IPS-15b (cell line): ENCODE data around the gene TSPAN18.

Experiments
- H3K27me3 ChIP-seq: one replicate; pipeline ENCODE4 v1.6.1; 2013; ENCODE audit warnings: low read length; ENCODE audit not compliant: control insufficient read depth, insufficient read depth
- H3K36me3 ChIP-seq: one replicate; pipeline ENCODE4 v1.6.1; 2013; ENCODE audit warnings: low read length; ENCODE audit not compliant: control insufficient read depth, insufficient read depth
- H3K4me1 ChIP-seq: one replicate; pipeline ENCODE4 v1.6.1; 2013; ENCODE audit warnings: mild to moderate bottlenecking, low read length; ENCODE audit not compliant: control insufficient read depth, insufficient read depth
- H3K4me3 ChIP-seq: one replicate; pipeline ENCODE4 v1.5.1; 2013; ENCODE audit warnings: low read depth, low read length
- H3K9ac ChIP-seq: one replicate; pipeline ENCODE4 v1.6.1; 2013; ENCODE audit warnings: low read depth, mild to moderate bottlenecking, low read length
- H3K9me3 ChIP-seq: one replicate; pipeline ENCODE4 v1.6.1; 2013; ENCODE audit warnings: mild to moderate bottlenecking, low read length; ENCODE audit not compliant: control insufficient read depth, insufficient read depth

The TSPAN18 gene

GRCh38 chr11:44839458-44840084, 112.8 kb downstream of the TSPAN18 start:
- Histone ChIP-seq H3K27me3 (no peaks in the 10 kb centered on the region), H3K9ac (no peak overlapping the region), H3K36me3 (no peaks in the 10 kb centered on the region), H3K4me3 (no peak overlapping the region), H3K4me1 (peaks cover 33% of the 10 kb centered on the region), H3K9me3 (no peaks in the 10 kb centered on the region)

DNA sequence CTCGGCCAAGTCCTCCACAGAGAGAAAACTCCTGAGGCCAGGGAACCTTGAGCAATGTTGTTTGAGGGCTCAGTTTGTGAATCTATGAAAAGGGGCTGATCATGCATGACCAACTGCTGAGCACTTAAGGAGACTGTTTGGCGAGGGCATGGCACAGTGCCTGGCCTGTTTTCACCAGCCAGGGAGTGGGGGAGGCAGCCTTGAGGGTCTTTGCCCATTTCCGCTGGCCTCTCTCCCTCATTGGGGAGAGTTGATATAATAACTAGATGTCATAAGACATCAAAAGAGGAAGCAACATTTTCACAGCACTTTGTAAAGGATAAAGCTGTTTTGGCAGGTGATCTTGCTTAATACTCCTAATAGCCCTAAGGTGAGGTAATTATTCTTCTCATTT, 113.3 kb downstream of the TSPAN18 start:
- no peaks in the 10 kb centered on the region for H3K9me3 ChIP-seq
- H3K36me3 ChIP-seq: no peaks in the 10 kb centered on the region
- no peaks in the 10 kb centered on the region for H3K27me3 ChIP-seq

DNA sequence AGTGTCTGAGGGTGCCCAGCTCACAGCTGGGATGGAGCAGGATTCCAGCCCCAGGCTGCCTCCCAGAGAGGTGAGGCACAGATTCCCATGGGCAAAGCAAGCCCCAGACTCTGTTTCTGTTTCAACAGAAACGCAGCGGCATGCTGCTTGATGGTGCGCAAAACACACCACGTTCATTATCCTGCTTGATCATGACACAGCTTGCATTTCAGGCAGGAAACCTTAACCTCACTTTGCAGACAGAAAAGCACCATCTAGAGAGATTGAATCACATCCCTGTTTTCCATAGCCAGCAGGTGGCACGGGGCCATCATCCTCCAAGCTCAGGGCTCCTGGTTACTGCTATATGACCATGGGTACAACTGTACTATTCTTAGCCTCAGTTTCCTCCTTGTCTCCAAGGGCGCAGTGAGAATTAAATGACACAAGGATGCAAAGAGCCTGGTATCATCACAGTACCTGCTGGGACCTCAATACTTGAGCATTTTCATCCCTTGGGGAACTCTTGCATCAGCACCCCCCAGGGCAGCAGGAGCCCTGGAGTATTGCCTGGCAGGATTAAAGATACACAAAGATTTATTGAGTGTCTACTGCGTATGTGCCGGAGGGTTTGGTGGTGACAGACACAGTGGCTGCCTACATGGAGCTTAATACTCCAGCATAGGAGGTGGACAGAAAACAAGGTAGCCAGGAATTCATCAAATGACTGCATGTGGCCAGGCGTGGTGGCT, 113.9 kb downstream of the TSPAN18 start:
- H3K9me3 ChIP-seq: no peaks in the 10 kb centered on the region
- no peak overlapping the region for H3K9ac ChIP-seq
- H3K27me3 ChIP-seq: no peaks in the 10 kb centered on the region
- H3K4me3 ChIP-seq: no peak overlapping the region
- no peaks in the 10 kb centered on the region for H3K36me3 ChIP-seq
- peaks cover 23% of the 10 kb centered on the region for H3K4me1 ChIP-seq

More for the DNA sequence above, 113.3 kb downstream of the TSPAN18 start:
- H3K9ac ChIP-seq: no peak overlapping the region
- peaks cover 28% of the 10 kb centered on the region for H3K4me1 ChIP-seq
- no peak overlapping the region for H3K4me3 ChIP-seq

DNA sequence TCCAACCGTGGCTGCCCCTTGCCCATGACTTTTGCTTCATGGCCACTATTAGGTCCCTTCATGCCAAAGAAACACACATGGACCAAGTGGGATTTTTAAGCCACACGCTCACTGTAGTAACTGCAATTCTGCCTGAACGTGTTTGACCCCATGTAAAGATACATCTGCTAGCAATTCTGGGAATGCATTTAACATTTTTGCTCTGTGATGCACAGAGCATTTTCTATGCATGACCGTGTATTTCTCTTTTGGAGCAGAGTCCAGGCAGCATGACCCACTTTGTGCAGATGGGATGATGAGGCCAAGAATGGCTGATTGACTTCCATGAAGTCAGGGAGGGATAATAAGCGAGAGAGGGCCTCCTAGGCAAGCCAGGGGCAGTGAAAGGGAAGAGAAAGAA, 115.5 kb downstream of the TSPAN18 start:
- Histone ChIP-seq H3K4me3 (no peak overlapping the region), H3K9me3 (peaks cover 3% of the 10 kb centered on the region), H3K4me1 (peaks cover 18% of the 10 kb centered on the region), H3K36me3 (no peaks in the 10 kb centered on the region), H3K27me3 (no peaks in the 10 kb centered on the region), H3K9ac (no peak overlapping the region)

DNA sequence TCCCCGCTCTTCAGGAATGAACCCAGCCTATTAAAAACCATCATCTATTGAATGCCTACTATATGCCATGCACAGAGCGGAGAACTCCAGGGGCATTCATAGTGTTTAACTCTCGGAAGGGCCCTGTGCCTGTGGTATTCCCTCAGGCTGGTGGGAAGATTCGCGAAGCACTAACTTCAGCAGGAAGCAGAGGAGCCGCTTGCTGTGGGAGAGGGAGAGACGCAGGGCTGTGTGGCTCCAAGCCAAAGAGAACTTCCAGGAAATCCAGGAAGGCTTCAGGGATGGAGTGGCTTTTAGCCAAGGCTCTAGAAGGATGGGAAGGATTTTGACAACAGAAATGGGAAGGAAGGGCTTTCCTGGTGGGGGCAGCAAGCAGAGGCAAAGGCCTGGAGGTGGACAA, 120.1 kb downstream of the TSPAN18 start:
- H3K36me3 ChIP-seq: no peaks in the 10 kb centered on the region
- no peak overlapping the region for H3K4me3 ChIP-seq
- peaks cover 5% of the 10 kb centered on the region for H3K9me3 ChIP-seq
- H3K27me3 ChIP-seq: peaks cover 10% of the 10 kb centered on the region
- H3K4me1 ChIP-seq: peaks cover 25% of the 10 kb centered on the region
- H3K9ac ChIP-seq: no peak overlapping the region

GRCh38 chr11:44847316-44847715, 120.6 kb downstream of the TSPAN18 start:
- Histone ChIP-seq H3K36me3 (no peaks in the 10 kb centered on the region), H3K27me3 (peaks cover 10% of the 10 kb centered on the region), H3K9me3 (peaks cover 5% of the 10 kb centered on the region), H3K4me1 (peaks cover 24% of the 10 kb centered on the region), H3K9ac (no peak overlapping the region), H3K4me3 (no peak overlapping the region)

DNA sequence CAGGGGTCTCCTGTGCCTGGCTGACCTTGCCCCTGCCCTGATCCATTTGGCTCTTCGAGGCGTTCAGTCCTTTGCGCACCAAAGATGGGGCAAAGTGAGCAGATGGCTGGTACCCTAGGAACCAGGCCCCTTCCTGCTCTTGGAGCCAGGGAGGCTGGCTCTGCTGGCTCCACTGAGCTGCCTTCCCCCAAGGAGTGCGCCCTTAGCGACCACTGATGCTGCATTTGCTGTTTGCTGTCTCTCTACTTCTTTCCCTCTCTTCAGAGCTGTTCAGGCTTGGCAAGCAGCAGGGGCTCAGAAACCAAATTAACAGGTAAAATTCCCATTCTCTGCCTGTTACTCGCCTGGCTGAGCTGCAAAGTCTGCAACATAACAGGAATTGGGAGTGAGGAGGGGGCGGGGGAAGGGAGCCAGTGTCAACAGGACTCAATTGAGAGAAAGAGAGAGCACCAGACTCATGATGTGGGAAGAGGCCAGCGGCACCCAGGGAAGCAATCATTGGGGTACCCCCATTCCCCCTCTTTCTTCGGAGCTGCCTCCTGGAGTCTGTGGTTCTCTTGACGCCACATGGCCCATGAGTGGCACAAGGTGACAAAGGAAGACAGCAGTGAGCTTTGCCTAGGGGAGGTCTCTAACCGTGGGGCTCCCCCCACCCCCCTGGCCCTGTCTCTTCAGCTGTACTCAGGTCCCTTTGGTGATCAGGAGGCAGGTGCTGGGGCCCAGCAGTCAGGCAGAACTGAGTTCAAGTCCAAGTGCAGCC, 121.6 kb downstream of the TSPAN18 start:
- Histone ChIP-seq H3K9ac (no peak overlapping the region), H3K4me3 (no peak overlapping the region), H3K4me1 (peaks cover 17% of the 10 kb centered on the region), H3K9me3 (peaks cover 5% of the 10 kb centered on the region), H3K27me3 (peaks cover 10% of the 10 kb centered on the region), H3K36me3 (no peaks in the 10 kb centered on the region)

- H3K9ac ChIP-seq: no peak overlapping the region
- H3K4me3 ChIP-seq: no peak overlapping the region
- H3K9me3 ChIP-seq: peaks cover 5% of the 10 kb centered on the region
- peaks cover 14% of the 10 kb centered on the region for H3K4me1 ChIP-seq
- H3K27me3 ChIP-seq: peaks cover 10% of the 10 kb centered on the region
- H3K36me3 ChIP-seq: no peaks in the 10 kb centered on the region
Observed at GRCh38 chr11:44848963-44849350, 122.2 kb downstream of the TSPAN18 start.

- peaks cover 5% of the 10 kb centered on the region for H3K9me3 ChIP-seq
- no peak overlapping the region for H3K4me3 ChIP-seq
- H3K36me3 ChIP-seq: no peaks in the 10 kb centered on the region
- no peak overlapping the region for H3K9ac ChIP-seq
- peaks cover 10% of the 10 kb centered on the region for H3K27me3 ChIP-seq
- peaks cover 13% of the 10 kb centered on the region for H3K4me1 ChIP-seq
Observed at GRCh38 chr11:44849424-44849823, 122.7 kb downstream of the TSPAN18 start.

DNA sequence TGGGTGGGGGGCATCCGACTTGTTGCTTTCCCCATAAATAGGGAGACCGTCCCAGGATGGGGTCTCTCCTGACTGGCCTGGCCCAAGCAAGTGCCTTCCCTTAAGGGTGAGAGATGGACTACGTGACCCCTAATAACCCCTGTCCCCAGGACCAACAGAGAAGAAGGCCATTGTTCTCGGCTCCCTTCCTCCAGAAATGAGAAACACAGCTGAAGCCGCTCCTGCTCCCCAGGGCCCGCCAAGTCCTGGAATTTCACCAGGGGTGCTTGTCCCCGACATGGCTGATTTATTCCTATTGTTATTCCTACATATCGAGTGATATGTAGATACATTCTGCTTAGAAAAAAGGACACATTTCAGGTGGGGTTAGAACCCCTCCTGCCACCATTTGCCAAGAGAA, 123.2 kb downstream of the TSPAN18 start:
- Histone ChIP-seq H3K9me3 (peaks cover 5% of the 10 kb centered on the region), H3K36me3 (no peaks in the 10 kb centered on the region), H3K27me3 (peaks cover 10% of the 10 kb centered on the region), H3K9ac (no peak overlapping the region), H3K4me1 (peaks cover 14% of the 10 kb centered on the region), H3K4me3 (no peak overlapping the region)

DNA sequence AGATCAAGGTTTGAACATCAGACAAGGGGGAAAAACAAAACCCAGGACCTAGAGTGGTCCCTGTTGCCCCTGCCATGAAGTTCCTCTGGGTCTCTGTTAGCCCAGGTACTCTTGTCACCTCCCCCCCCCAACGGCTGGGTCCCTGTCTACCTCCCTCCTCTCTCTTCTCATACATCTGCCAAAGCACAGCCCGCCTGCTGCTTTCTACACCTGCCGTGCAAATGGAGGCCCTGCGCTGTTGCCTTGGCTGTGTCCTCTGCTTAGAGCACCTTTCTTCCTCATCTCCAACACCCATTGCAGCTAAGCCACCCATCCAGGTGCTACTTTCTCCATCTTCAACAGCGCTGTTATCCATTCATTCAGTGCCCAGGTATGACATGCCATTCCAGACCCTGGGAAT, 124.7 kb downstream of the TSPAN18 start:
- peaks cover 10% of the 10 kb centered on the region for H3K27me3 ChIP-seq
- H3K36me3 ChIP-seq: no peaks in the 10 kb centered on the region
- H3K4me1 ChIP-seq: peaks cover 14% of the 10 kb centered on the region
- no peak overlapping the region for H3K4me3 ChIP-seq
- H3K9ac ChIP-seq: no peak overlapping the region
- H3K9me3 ChIP-seq: peaks cover 5% of the 10 kb centered on the region
